Measurements from ENCODE around the gene TSC22D1. TPM values are rescaled to one million over a fixed set of nuclear protein-coding genes. Genes with fewer than 3 reads are reported as not detected.

The TSC22D1 gene
- total RNA-seq, 1 donor from 2014 or later: 76.4 TPM

Other genes with a start within 250 kb of the TSC22D1 start
- 1.4 and 1.5 TPM in 2 replicates for gene SERP2, start 202.5 kb downstream of the TSC22D1 start, total RNA-seq